Fibroblast of lung (primary cell): Measurements from ENCODE around the gene PPM1D. TPM values are rescaled to one million over a fixed set of nuclear protein-coding genes. Genes with fewer than 3 reads are reported as not detected.

Experiments
- DNase-seq, 2 donors: peaks; one replicate each; pipeline versions ENCODE4 v3.0.0 to v3.0.0-alpha.2; 2010; ENCODE audit warnings: low read depth in 2 of 2
- H2AFZ ChIP-seq: 2 replicates; pipeline ENCODE4 v1.5.1; 2012; ENCODE audit warnings: low read length, control low read depth, inconsistent platforms
- H3K27ac ChIP-seq: 2 replicates; pipeline ENCODE4 v1.5.1; 2011; ENCODE audit warnings: low read length, control low read depth; ENCODE audit not compliant: insufficient read depth
- H3K27me3 ChIP-seq: 2 replicates; pipeline ENCODE4 v1.5.1; 2011; ENCODE audit warnings: mild to moderate bottlenecking, low read length; ENCODE audit not compliant: control insufficient read depth, insufficient read depth
- H3K36me3 ChIP-seq: 2 replicates; pipeline ENCODE4 v1.5.1; 2011; ENCODE audit warnings: low read length; ENCODE audit not compliant: control insufficient read depth, insufficient read depth
- H3K4me1 ChIP-seq: 2 replicates; pipeline ENCODE4 v1.5.1; 2011; ENCODE audit warnings: low read length; ENCODE audit not compliant: control insufficient read depth, insufficient read depth; ENCODE audit errors: extremely low read depth
- H3K4me2 ChIP-seq: 2 replicates; pipeline ENCODE4 v1.5.1; 2011; ENCODE audit warnings: low read length, control low read depth; ENCODE audit not compliant: insufficient read depth; ENCODE audit errors: extremely low read depth
- H3K4me3 ChIP-seq, 4 experiments: fragments of 200-600 bp in 1 of 4; sonication (generic) in 1 of 4; replicated peaks in 1 of 4; 2 replicates each; pipeline ENCODE4 v1.5.1; 2011 to 2016; ENCODE audit warnings: low read length in 4 of 4, low read depth in 3 of 4, mild to moderate bottlenecking in 3 of 4, control low read depth in 2 of 4, inconsistent platforms in 1 of 4, mixed read lengths in 1 of 4; ENCODE audit not compliant: insufficient read depth in 1 of 4; ENCODE audit errors: control extremely low read depth in 1 of 4
- H3K79me2 ChIP-seq: 2 replicates; pipeline ENCODE4 v1.5.1; 2012; ENCODE audit warnings: mild to moderate bottlenecking, low read length, inconsistent platforms; ENCODE audit not compliant: control insufficient read depth, insufficient read depth
- H3K9ac ChIP-seq: 2 replicates; pipeline ENCODE4 v1.5.1; 2011; ENCODE audit warnings: mild to moderate bottlenecking, low read length, control low read depth; ENCODE audit not compliant: insufficient read depth
- H3K9me3 ChIP-seq: 2 replicates; pipeline ENCODE4 v1.5.1; 2012; ENCODE audit warnings: low read depth, low read length; ENCODE audit not compliant: control insufficient read depth, insufficient read depth
- H4K20me1 ChIP-seq: 2 replicates; pipeline ENCODE4 v1.5.1; 2011; ENCODE audit warnings: low read length; ENCODE audit not compliant: control insufficient read depth, insufficient read depth; ENCODE audit errors: extremely low read depth
- EZH2 ChIP-seq: IDR thresholded peaks from 2 replicates; pipeline ENCODE4 v1.5.1; 2012; ENCODE audit warnings: low read length, control low read depth, mild to moderate bottlenecking; ENCODE audit errors: missing control alignments
- polyA plus RNA-seq, 2 donors: library from polyadenylated mRNA; depleted of rRNA in 1 of 2; stranded (reverse) in 1 of 2; unstranded in 1 of 2; fragments of >200 nt; gene quantifications; 2 replicates each; pipeline ENCODE4 v1.2.1, GENCODE V29; 2011 to 2012; ENCODE audit warnings: missing spikeins in 1 of 2
- total RNA-seq: library from RNA; depleted of rRNA; stranded (reverse); fragments of >200 nt; gene quantifications from 2 replicates; pipeline ENCODE4 v1.2.1, GENCODE V29; 2014
- TF ChIP-seq, protein P1 (sequence below), 2 donors: IDR thresholded peaks in 1 of 2; conservative IDR thresholded peaks in 1 of 2; 1 replicate in 1 of 2; 2 replicates in 1 of 2; pipeline ENCODE4 v1.5.1; 2011 to 2012; ENCODE audit warnings: low read length in 2 of 2, control low read depth in 1 of 2, inconsistent platforms in 1 of 2, low read depth in 1 of 2, mild to moderate bottlenecking in 1 of 2

The PPM1D gene
- total and polyA plus RNA-seq, 2 donors (not counting 1 experiment from before 2014, with no cell fraction given): 6.8 to 12.4 TPM

DNA sequence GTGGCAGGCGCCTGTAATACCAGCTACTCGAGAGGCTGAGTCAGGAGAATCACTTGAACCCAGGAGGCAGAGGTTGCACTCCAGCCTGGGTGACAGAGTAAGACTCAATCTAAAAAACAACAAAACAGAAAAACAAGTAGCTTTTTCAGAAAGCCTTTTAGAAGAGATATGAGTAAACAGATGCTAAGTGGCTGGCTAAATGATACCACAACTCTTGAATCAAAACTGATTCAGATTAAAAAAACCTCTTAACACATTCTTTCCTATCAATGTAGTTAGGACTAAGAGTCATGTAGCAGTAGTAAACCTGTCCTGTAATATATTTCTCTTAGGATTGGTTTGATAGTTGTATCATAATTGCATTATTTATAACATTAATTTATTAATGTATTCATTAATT lies 23.0 kb downstream of the PPM1D start:
- DNase-seq: no peak
- Histone ChIP-seq H2AFZ (no peak overlapping the region), H3K36me3 (no peaks in the 10 kb centered on the region), H3K4me1 (no peaks in the 10 kb centered on the region), H3K4me3 (no peak overlapping the region), H4K20me1 (no peaks in the 10 kb centered on the region), H3K9ac (no peak overlapping the region), H3K27me3 (no peaks in the 10 kb centered on the region), H3K79me2 (peaks cover 35% of the 10 kb centered on the region), H3K4me2 (no peak overlapping the region), H3K9me3 (no peaks in the 10 kb centered on the region), H3K27ac (no peak overlapping the region)
- TF ChIP-seq EZH2: no peak
- TF ChIP-seq, protein P1, sequence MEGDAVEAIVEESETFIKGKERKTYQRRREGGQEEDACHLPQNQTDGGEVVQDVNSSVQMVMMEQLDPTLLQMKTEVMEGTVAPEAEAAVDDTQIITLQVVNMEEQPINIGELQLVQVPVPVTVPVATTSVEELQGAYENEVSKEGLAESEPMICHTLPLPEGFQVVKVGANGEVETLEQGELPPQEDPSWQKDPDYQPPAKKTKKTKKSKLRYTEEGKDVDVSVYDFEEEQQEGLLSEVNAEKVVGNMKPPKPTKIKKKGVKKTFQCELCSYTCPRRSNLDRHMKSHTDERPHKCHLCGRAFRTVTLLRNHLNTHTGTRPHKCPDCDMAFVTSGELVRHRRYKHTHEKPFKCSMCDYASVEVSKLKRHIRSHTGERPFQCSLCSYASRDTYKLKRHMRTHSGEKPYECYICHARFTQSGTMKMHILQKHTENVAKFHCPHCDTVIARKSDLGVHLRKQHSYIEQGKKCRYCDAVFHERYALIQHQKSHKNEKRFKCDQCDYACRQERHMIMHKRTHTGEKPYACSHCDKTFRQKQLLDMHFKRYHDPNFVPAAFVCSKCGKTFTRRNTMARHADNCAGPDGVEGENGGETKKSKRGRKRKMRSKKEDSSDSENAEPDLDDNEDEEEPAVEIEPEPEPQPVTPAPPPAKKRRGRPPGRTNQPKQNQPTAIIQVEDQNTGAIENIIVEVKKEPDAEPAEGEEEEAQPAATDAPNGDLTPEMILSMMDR (conservative IDR thresholded peaks at IDR 0.05 in 1 of 2, IDR thresholded peaks at IDR 0.05 in 1 of 2; ENCODE audit: low read depth in 1 of 2, low read length in 2 of 2): no peak

DNA sequence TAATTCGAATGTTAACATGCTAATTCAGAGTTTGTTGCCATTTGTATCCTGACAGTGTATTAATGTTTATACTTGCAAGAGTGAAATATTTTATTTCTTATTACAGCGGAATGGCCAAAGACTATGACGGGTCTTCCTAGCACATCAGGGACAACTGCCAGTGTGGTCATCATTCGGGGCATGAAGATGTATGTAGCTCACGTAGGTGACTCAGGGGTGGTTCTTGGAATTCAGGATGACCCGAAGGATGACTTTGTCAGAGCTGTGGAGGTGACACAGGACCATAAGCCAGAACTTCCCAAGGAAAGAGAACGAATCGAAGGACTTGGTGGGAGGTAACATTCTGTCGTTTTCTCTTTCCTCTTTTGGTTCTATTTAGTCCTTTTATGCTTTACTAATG lies 23.4 kb downstream of the PPM1D start:
- peaks cover 31% of the 10 kb centered on the region for H3K79me2 ChIP-seq
- H3K9ac ChIP-seq: no peak overlapping the region
- H4K20me1 ChIP-seq: no peaks in the 10 kb centered on the region
- TF ChIP-seq EZH2: no peak
- TF ChIP-seq, protein P1 (conservative IDR thresholded peaks at IDR 0.05 in 1 of 2, IDR thresholded peaks at IDR 0.05 in 1 of 2; ENCODE audit: low read depth in 1 of 2, low read length in 2 of 2): no peak
- no peak for DNase-seq
- H3K4me1 ChIP-seq: no peaks in the 10 kb centered on the region
- no peak overlapping the region for H2AFZ ChIP-seq
- no peak overlapping the region for H3K27ac ChIP-seq
- no peaks in the 10 kb centered on the region for H3K36me3 ChIP-seq
- H3K4me2 ChIP-seq: no peak overlapping the region
- H3K27me3 ChIP-seq: no peaks in the 10 kb centered on the region
- no peak overlapping the region for H3K4me3 ChIP-seq
- H3K9me3 ChIP-seq: no peaks in the 10 kb centered on the region

DNA sequence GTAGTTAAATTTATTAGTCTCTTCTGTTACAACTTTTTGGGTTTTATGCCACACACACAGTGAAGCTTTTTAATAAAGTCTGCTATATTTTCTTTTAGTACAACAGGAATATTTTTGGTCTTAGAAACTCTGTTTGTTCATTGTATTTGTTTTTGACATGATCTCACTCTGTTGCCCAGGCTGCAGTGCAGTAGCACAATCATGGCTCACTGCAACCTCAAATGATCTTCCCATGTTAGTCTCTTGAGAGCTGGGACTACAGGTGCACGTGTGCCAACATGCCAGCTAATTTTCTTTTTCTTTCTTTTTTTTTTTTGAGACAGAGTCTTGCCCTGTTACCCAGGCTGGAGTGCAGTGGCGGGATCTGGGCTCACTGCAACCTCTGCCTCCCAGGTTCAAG lies 27.1 kb downstream of the PPM1D start:
- Histone ChIP-seq H3K36me3 (no peaks in the 10 kb centered on the region), H3K4me1 (no peaks in the 10 kb centered on the region), H3K27me3 (no peaks in the 10 kb centered on the region), H3K4me2 (no peak overlapping the region), H4K20me1 (no peaks in the 10 kb centered on the region), H2AFZ (no peak overlapping the region), H3K79me2 (peaks cover 6% of the 10 kb centered on the region), H3K27ac (no peak overlapping the region), H3K9me3 (no peaks in the 10 kb centered on the region), H3K4me3 (no peak overlapping the region), H3K9ac (no peak overlapping the region)
- no peak for DNase-seq
- TF ChIP-seq EZH2: no peak
- TF ChIP-seq, protein P1 (conservative IDR thresholded peaks at IDR 0.05 in 1 of 2, IDR thresholded peaks at IDR 0.05 in 1 of 2; ENCODE audit: low read depth in 1 of 2, low read length in 2 of 2): no peak
